Epithelial cell of proximal tubule (primary cell): ENCODE measurements around the gene CCSER1. TPM values are rescaled to one million over a fixed set of nuclear protein-coding genes. Genes with fewer than 3 reads are reported as not detected.
A peak's percentile ranks its signal among the peaks of the same experiment; 100 is the strongest.
"Not testable (repeated sequence)": the region's sequence is repeated elsewhere in the genome, so short reads cannot be mapped to it uniquely, and the experiment has no call there.

ENCODE experiments used
- DNase-seq: peaks from one replicate; pipeline ENCODE4 v3.0.0-alpha.2; 2011; ENCODE audit warnings: low read depth
- H3K4me3 ChIP-seq: 2 replicates; pipeline ENCODE4 v1.5.1; 2011; ENCODE audit warnings: low read depth, mild to moderate bottlenecking, low read length
- CTCF ChIP-seq: conservative IDR thresholded peaks from 2 replicates; pipeline ENCODE4 v1.5.1; 2012; ENCODE audit warnings: low read depth, mild to moderate bottlenecking, low read length
- total RNA-seq: library from RNA; depleted of rRNA; stranded (reverse); fragments of >200 nt; gene quantifications from 2 replicates; pipeline ENCODE4 v1.2.3, GENCODE V29; 2015

The CCSER1 gene
- total RNA-seq, 1 donor from 2014 or later: not detected

GRCh38 chr4:90330546-90330945 lies 203.4 kb downstream of the CCSER1 start:
- DNase-seq: no peak
- H3K4me3 ChIP-seq: no peak overlapping the region
- TF ChIP-seq CTCF: no peak

DNA sequence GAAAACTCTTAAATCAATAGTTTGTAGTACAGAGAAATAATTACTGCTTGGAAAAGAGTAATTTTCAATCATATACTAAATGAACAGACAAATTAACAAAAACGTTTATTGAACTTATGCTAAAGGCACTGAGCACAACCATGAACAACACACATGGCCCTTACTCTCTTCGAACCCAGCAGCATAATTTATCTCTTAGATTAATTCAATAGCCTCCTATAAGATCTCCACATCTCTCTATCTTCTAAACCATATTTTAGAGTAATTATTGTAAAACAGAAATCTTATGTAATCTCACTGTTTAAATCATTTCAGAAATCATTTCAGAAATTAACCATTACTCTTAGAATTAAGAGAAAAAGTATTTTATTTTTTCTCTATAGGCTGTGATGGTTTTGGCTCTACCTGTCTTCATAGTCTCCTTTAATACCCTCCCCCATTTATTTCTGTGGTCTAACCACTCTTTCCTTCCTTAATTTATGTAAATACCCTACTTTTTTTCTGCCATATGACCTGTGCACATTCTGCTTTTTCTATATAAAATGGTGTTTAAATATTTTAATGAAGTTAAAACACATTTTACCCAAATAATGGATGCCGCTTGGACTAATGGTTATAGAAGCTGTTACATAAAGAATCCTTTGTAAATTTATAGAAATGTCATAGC lies 218.5 kb downstream of the CCSER1 start:
- DNase-seq: no peak
- no peak for TF ChIP-seq CTCF
- no peak overlapping the region for H3K4me3 ChIP-seq

GRCh38 chr4:90349636-90350035 lies 222.4 kb downstream of the CCSER1 start:
- no peak for DNase-seq
- no peak overlapping the region for H3K4me3 ChIP-seq
- TF ChIP-seq CTCF: no peak

GRCh38 chr4:90357117-90357710 lies 230.0 kb downstream of the CCSER1 start:
- TF ChIP-seq CTCF: peak; percentile 76
- H3K4me3 ChIP-seq: no peak overlapping the region
- DNase-seq: peak; percentile 36

DNA sequence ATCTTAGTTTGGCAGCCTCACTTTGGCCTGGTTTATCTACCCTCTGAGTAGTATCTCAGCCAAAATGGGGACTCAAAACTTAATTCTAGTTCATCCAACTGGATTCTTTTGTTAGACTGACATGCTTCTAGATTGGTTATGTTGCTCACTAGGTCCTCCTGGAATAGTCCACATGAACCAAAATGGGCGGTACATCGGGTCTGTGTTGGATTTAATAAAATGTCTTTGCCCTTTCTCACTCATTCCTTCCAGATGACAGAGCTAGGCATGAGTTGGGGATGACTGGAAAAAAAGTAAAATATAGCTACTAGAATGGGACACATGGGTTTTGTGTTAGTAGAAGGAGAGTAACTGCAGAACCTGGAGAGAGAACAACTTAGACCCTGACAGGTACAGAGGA lies 247.9 kb downstream of the CCSER1 start:
- DNase-seq: no peak
- no peak overlapping the region for H3K4me3 ChIP-seq
- TF ChIP-seq CTCF: no peak

DNA sequence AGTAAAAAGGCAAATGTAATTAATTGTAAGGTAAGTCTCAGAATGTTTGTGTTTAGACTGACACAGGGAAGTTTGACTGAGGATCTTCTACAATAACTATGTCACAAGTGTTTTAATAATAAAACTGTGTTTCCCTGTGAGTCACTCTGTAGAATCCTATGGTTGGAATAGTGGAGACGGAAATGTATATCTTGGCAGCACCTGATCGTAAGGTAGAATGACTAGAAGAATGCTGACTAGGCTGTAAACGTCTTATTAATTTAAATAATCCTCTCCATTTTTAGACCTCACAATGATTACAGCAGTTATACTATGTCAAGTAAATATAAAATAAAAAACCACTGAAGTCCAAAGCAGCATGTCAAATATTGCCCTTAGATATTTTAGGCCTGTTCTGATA lies 266.0 kb downstream of the CCSER1 start:
- TF ChIP-seq CTCF: no peak
- H3K4me3 ChIP-seq: no peak overlapping the region
- DNase-seq: no peak

GRCh38 chr4:90403781-90404180 lies 276.6 kb downstream of the CCSER1 start:
- no peak for DNase-seq
- TF ChIP-seq CTCF: no peak
- no peak overlapping the region for H3K4me3 ChIP-seq

DNA sequence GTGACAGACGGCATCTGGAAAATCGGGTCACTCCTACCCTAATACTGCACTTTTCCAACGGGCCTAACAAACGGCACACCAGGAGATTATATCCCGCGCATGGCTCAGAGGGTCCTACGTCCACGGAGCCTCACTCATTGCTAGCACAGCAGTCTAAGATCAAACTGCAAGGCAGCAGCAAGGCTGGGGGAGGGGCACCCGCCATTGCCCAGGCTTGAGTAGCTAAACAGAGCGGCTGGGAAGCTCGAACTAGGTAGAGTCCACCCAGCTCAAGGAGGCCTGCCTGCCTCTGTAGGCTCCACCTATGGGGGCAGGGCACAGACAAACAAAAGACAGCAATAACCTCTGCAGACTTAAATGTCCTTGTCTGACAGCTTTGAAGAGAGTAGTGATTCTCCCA lies 280.7 kb downstream of the CCSER1 start:
- not testable (repeated sequence) for H3K4me3 ChIP-seq, DNase-seq

DNA sequence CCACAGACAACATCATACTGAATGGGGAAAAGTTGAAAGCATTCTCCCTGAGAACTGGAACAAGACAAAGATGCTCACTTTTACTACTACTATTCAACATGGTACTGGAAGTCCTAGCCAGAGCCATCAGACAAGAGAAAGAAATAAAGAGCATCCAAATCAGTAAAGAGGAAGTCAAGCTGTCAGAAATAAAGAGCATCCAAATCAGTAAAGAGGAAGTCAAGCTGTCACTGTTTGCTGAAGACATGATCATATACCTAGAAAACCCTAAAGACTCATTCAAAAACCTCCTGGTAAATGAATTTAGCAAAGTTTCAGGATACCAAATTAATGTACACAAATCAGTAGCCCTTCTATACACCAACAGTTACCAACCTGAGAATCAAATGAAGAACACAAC lies 285.6 kb downstream of the CCSER1 start:
- H3K4me3 ChIP-seq, DNase-seq: not testable (repeated sequence)
